Tibial nerve (tissue), 4 donors: ENCODE data around the gene TNFSF12. TPM values are rescaled to one million over a fixed set of nuclear protein-coding genes. Genes with fewer than 3 reads are reported as not detected.

Experiments used
- DNase-seq, 2 donors: peaks; one replicate each; pipeline ENCODE4 v3.0.0-alpha.2; 2019; ENCODE audit warnings: low spot score in 2 of 2
- H3K27ac ChIP-seq, 4 donors: fragments of 200-600 bp; sonication (generic) in 3 of 4; one replicate each; pipeline ENCODE4 v1.5.1; 2017 to 2019; ENCODE audit warnings: mild to moderate bottlenecking in 1 of 4
- H3K27me3 ChIP-seq, 2 donors: fragments of 200-600 bp; sonication (generic) in 1 of 2; one replicate each; pipeline versions ENCODE4 v1.5.1 to v1.6.0; 2017 to 2019
- H3K36me3 ChIP-seq, 3 donors: fragments of 200-600 bp; sonication (generic); one replicate each; pipeline ENCODE4 v1.5.1; 2018 to 2019
- H3K4me1 ChIP-seq, 4 donors: fragments of 200-600 bp; sonication (generic) in 3 of 4; one replicate each; pipeline ENCODE4 v1.5.1; 2017 to 2019
- H3K4me3 ChIP-seq, 4 donors: fragments of 200-600 bp; sonication (generic) in 3 of 4; one replicate each; pipeline ENCODE4 v1.5.1; 2017 to 2019; ENCODE audit warnings: mild to moderate bottlenecking in 1 of 4, moderate library complexity in 1 of 4
- H3K9me3 ChIP-seq, 4 donors: fragments of 200-600 bp; sonication (generic) in 3 of 4; one replicate each; pipeline ENCODE4 v1.5.1; 2017 to 2019
- EP300 ChIP-seq, 2 donors: sonication (generic); formaldehyde crosslinking; IDR thresholded peaks; one replicate each; pipeline ENCODE4 v1.6.1; 2017; ENCODE audit warnings: antibody characterized with exemption in 2 of 2, mild to moderate bottlenecking in 1 of 2
- POLR2A ChIP-seq, 2 donors: fragments of 450-650 bp; IDR thresholded peaks; one replicate each; pipeline ENCODE4 v1.6.1; 2017; ENCODE audit warnings: antibody characterized with exemption in 2 of 2, mild to moderate bottlenecking in 2 of 2, moderate library complexity in 2 of 2
- WGBS, 2 donors: methylation state at CpG; one replicate each; pipeline ENCODE4 v1.1.5; 2018; 5-methylcytosine and 5-hydroxymethylcytosine counted together
- total RNA-seq, 4 donors: library from RNA; depleted of rRNA; stranded (reverse); fragments of >200 nt; gene quantifications; one replicate each; pipeline ENCODE4 v1.1.0, GENCODE V29; 2016
- TF ChIP-seq, protein P1 (sequence below), 5 experiments: fragments of 200-600 bp in 3 of 5; fragments of 450-650 bp in 2 of 5; sonication (generic) in 3 of 5; IDR thresholded peaks; one replicate each; pipeline ENCODE4 v1.5.1; 2016 to 2019; ENCODE audit warnings: antibody characterized with exemption in 5 of 5, mild to moderate bottlenecking in 3 of 5, moderate library complexity in 2 of 5

TNFSF12 gene, protein sequence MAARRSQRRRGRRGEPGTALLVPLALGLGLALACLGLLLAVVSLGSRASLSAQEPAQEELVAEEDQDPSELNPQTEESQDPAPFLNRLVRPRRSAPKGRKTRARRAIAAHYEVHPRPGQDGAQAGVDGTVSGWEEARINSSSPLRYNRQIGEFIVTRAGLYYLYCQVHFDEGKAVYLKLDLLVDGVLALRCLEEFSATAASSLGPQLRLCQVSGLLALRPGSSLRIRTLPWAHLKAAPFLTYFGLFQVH
- 100 to 1,000 TPM in 2 of 4 donors, 10 to 100 TPM in 2; 59.4 to 109 (median 98.8) TPM for total RNA-seq

DNA sequence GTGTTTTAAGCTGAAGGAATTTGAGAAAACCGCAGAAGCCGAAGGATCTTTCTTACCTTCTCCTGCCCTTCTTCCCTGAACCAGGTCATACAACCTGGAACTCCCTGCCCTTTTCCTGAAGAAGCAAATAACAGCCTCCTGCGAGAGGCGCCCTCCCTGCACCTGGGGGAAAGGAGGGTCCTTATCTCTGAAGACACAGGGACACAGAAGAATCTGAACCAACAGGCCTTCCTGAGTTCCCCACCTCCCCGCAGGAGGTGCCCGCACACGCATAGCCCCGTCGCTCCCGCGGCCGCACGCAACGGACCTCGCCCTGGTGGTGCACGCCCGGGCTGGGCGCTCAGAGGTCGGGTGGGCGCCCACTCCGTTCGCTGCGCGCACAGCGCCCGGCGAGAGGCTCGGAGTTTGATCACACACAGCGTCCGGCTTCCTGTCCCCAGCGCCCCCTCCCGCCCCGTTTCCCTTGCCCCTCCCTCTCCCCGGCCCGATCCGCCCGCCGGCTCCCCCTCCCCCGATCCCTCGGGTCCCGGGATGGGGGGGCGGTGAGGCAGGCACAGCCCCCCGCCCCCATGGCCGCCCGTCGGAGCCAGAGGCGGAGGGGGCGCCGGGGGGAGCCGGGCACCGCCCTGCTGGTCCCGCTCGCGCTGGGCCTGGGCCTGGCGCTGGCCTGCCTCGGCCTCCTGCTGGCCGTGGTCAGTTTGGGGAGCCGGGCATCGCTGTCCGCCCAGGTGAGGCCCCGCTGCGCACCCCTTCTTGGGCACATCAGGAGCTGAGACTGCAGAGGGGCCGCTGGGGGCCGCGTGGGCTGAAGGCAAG, at the start of gene TNFSF12:
TSS of gene TNFSF12 (plus strand) at position 474 of the 816 bp plus-strand sequence. CDS start at position 570, 96 bp downstream.
- peaks cover 0 to 47% (median 9%) of the 10 kb centered on the region in 4 donors for H3K4me1 ChIP-seq
- no peaks in the 10 kb centered on the region for H3K27me3 ChIP-seq
- peak; percentile 61 to 63 for DNase-seq
- WGBS, 2 donors: 1 to 2% methylated on average over 22 to 47 of the region's 65 CpGs
- TF ChIP-seq EP300 (IDR thresholded peaks at IDR 0.05) (no peak), POLR2A (IDR thresholded peaks at IDR 0.05) (no peak)
- TF ChIP-seq, protein P1, sequence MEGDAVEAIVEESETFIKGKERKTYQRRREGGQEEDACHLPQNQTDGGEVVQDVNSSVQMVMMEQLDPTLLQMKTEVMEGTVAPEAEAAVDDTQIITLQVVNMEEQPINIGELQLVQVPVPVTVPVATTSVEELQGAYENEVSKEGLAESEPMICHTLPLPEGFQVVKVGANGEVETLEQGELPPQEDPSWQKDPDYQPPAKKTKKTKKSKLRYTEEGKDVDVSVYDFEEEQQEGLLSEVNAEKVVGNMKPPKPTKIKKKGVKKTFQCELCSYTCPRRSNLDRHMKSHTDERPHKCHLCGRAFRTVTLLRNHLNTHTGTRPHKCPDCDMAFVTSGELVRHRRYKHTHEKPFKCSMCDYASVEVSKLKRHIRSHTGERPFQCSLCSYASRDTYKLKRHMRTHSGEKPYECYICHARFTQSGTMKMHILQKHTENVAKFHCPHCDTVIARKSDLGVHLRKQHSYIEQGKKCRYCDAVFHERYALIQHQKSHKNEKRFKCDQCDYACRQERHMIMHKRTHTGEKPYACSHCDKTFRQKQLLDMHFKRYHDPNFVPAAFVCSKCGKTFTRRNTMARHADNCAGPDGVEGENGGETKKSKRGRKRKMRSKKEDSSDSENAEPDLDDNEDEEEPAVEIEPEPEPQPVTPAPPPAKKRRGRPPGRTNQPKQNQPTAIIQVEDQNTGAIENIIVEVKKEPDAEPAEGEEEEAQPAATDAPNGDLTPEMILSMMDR (IDR thresholded peaks at IDR 0.05): peak in 2 of 5 experiments; percentile 41 to 67
- no peaks in the 10 kb centered on the region for H3K9me3 ChIP-seq
- peak within 1 kb of the TSS; percentile 61 to 74 (median 71) for H3K4me3 ChIP-seq
- H3K36me3 ChIP-seq: peaks cover 0 to 22% (median 0%) of the 10 kb centered on the region in 3 donors
- peak within 1 kb of the TSS; percentile 74 to 94 (median 91) for H3K27ac ChIP-seq

DNA sequence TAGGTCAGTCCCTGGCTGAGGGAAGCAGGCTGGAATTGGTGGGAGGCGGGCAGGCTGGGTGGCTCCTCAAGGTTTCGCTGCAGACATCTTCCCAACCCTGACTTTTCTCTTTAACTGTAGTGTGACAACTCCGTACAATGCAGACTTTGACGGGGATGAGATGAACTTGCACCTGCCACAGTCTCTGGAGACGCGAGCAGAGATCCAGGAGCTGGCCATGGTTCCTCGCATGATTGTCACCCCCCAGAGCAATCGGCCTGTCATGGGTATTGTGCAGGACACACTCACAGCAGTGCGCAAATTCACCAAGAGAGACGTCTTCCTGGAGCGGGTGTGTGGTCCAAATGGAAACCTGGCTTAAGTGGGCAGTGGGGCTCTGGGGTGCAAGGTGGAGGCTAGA, 49.7 kb upstream of the TNFSF12 start:
- 80 to 93% methylated on average over 11 of the region's 11 CpGs for WGBS, 2 donors
- H3K9me3 ChIP-seq: no peaks in the 10 kb centered on the region
- peaks cover 15 to 87% (median 65%) of the 10 kb centered on the region in 3 donors for H3K36me3 ChIP-seq

DNA sequence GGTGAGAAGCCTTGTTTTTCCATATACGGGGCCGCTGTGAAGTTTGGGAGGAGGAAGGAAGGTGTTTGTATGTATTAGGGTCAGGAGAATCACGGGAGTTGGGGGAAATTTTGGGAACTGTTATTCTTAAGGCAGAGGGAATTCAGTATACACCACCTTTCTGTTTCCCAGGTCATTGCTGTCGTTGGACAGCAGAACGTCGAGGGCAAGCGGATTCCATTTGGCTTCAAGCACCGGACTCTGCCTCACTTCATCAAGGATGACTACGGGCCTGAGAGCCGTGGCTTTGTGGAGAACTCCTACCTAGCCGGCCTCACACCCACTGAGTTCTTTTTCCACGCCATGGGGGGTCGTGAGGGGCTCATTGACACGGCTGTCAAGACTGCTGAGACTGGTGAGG, 47.1 kb upstream of the TNFSF12 start:
- Histone ChIP-seq H3K9me3 (no peaks in the 10 kb centered on the region), H3K4me1 (no peaks in the 10 kb centered on the region), H3K4me3 (no peak overlapping the region), H3K27ac (no peak overlapping the region), H3K27me3 (no peaks in the 10 kb centered on the region), H3K36me3 (peaks cover 17 to 100% (median 62%) of the 10 kb centered on the region in 3 donors)
- TF ChIP-seq POLR2A (IDR thresholded peaks at IDR 0.05) (no peak), EP300 (IDR thresholded peaks at IDR 0.05) (no peak)
- DNase-seq: no peak
- WGBS, 2 donors: 79 to 82% methylated on average over 14 of the region's 14 CpGs

More for the DNA sequence above, 49.7 kb upstream of the TNFSF12 start:
- H3K27me3 ChIP-seq: no peaks in the 10 kb centered on the region
- no peak overlapping the region for H3K27ac ChIP-seq
- no peak for DNase-seq
- H3K4me1 ChIP-seq: peaks cover 0 to 3% (median 0%) of the 10 kb centered on the region in 4 donors
- no peak overlapping the region for H3K4me3 ChIP-seq
- TF ChIP-seq POLR2A (IDR thresholded peaks at IDR 0.05) (no peak), EP300 (IDR thresholded peaks at IDR 0.05) (no peak)
- TF ChIP-seq, protein P1 (IDR thresholded peaks at IDR 0.05): no peak

DNA sequence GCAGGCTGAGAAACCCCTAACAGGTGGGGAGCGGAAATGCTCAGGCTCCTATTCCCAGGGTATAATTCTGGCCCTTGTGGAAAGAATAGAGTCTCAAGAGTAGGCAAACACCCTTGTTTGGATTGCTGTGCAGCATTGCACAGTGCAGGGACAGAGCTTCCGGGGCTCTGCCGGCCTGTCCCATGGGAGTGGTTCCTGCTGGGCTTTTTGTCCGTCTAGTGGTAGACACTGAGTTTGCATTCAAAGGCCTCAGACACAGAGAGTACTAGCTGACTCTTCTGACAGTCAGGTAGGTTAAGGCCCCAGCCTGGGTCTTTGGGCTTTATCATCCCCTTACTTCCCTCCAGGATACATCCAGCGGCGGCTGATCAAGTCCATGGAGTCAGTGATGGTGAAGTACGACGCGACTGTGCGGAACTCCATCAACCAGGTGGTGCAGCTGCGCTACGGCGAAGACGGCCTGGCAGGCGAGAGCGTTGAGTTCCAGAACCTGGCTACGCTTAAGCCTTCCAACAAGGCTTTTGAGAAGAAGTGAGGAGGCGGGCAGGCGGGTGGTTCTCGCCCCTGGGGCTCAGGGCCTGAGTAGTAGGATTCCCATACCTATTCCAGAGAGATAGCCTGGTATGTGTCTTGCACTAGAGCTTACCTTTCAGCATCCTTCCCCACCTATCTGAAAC, 46.5 kb upstream of the TNFSF12 start:
- Histone ChIP-seq H3K36me3 (peaks cover 17 to 100% (median 56%) of the 10 kb centered on the region in 3 donors), H3K4me1 (no peaks in the 10 kb centered on the region), H3K27me3 (no peaks in the 10 kb centered on the region), H3K27ac (no peak overlapping the region), H3K4me3 (no peak overlapping the region), H3K9me3 (no peaks in the 10 kb centered on the region)
- TF ChIP-seq POLR2A (IDR thresholded peaks at IDR 0.05) (no peak), EP300 (IDR thresholded peaks at IDR 0.05) (no peak)
- TF ChIP-seq, protein P1 (IDR thresholded peaks at IDR 0.05): no peak
- no peak for DNase-seq
- WGBS, 2 donors: 88 to 91% methylated on average over 19 to 20 of the region's 20 CpGs

DNA sequence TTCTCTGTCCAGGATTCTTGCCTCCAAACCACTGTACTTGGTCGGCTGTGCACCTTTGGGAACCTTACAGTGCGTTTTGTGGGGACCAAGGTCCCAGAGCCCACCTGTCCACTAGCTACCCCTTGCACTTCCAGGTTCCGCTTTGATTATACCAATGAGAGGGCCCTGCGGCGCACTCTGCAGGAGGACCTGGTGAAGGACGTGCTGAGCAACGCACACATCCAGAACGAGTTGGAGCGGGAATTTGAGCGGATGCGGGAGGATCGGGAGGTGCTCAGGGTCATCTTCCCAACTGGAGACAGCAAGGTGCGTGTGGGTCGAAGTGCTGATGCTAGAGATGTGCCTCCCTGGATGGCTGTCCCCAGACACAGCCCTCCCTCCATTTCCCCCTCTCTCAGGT, 45.9 kb upstream of the TNFSF12 start:
- 81 to 85% methylated on average over 14 of the region's 14 CpGs for WGBS, 2 donors
- Histone ChIP-seq H3K27me3 (no peaks in the 10 kb centered on the region), H3K4me3 (no peak overlapping the region), H3K36me3 (peaks cover 17 to 100% (median 49%) of the 10 kb centered on the region in 3 donors), H3K4me1 (no peaks in the 10 kb centered on the region), H3K9me3 (no peaks in the 10 kb centered on the region), H3K27ac (no peak overlapping the region)
- no peak for DNase-seq
- TF ChIP-seq EP300 (IDR thresholded peaks at IDR 0.05): no peak
